GM12875 (cell line): ENCODE results near the gene ADAP1.
"Not testable (repeated sequence)": the region's sequence is repeated elsewhere in the genome, so short reads cannot be mapped to it uniquely, and the experiment has no call there.

Experiments
- H3K4me3 ChIP-seq: one replicate; pipeline ENCODE4 v1.5.1; 2011; ENCODE audit warnings: low read depth, low read length, control low read depth
- CTCF ChIP-seq: IDR thresholded peaks from 2 replicates; pipeline ENCODE4 v1.5.1; 2011; ENCODE audit warnings: low read depth, mild to moderate bottlenecking, control low read depth, inconsistent platforms, low read length, moderate library complexity, borderline replicate concordance; ENCODE audit not compliant: insufficient read depth

The ADAP1 gene

GRCh38 chr7:873367-874002 is 81.0 kb downstream of the ADAP1 start:
- TF ChIP-seq CTCF, result peak; percentile 98
- no peak overlapping the region for H3K4me3 ChIP-seq

- not testable (repeated sequence) for H3K4me3 ChIP-seq
These were observed 81.8 kb downstream of the ADAP1 start for GRCh38 chr7:872685-873084.

- no peak for TF ChIP-seq CTCF
- H3K4me3 ChIP-seq, result no peak overlapping the region
These were observed 82.5 kb downstream of the ADAP1 start for GRCh38 chr7:871900-872537.

- TF ChIP-seq CTCF, result no peak
- no peak overlapping the region for H3K4me3 ChIP-seq
These were observed 85.1 kb downstream of the ADAP1 start for GRCh38 chr7:869348-869747.

GRCh38 chr7:868189-868486 is 86.3 kb downstream of the ADAP1 start:
- no peak for TF ChIP-seq CTCF
- H3K4me3 ChIP-seq, result no peak overlapping the region

- no peak overlapping the region for H3K4me3 ChIP-seq
- no peak for TF ChIP-seq CTCF
These were observed 86.9 kb downstream of the ADAP1 start for GRCh38 chr7:867406-868188.

- H3K4me3 ChIP-seq, result no peak overlapping the region
- TF ChIP-seq CTCF, result no peak
These were observed 87.5 kb downstream of the ADAP1 start for GRCh38 chr7:867001-867405.
